Immature natural killer cell (primary cell): ENCODE results near the gene ACSM4. TPM values are rescaled to one million over a fixed set of nuclear protein-coding genes. Genes with fewer than 3 reads are reported as not detected.
A peak's percentile ranks its signal among the peaks of the same experiment; 100 is the strongest.
"Not testable (repeated sequence)": the region's sequence is repeated elsewhere in the genome, so short reads cannot be mapped to it uniquely, and the experiment has no call there.

Experiments
- DNase-seq, 3 donors: peaks; one replicate each; pipeline ENCODE4 v3.0.0; 2022; ENCODE audit warnings: mixed read lengths in 1 of 3
- H3K27ac Mint-ChIP-seq, 6 donors: one replicate each; pipeline ENCODE4 v1.8.0; 2020; ENCODE audit warnings: mixed read lengths in 6 of 6, mild to moderate bottlenecking in 5 of 6, inconsistent platforms in 4 of 6, moderate library complexity in 3 of 6
- H3K27me3 Mint-ChIP-seq, 3 donors: one replicate each; pipeline ENCODE4 v1.8.0; 2020 to 2021; ENCODE audit warnings: low read depth in 3 of 3, mild to moderate bottlenecking in 3 of 3, mixed read lengths in 3 of 3, moderate library complexity in 3 of 3, inconsistent platforms in 1 of 3
- H3K36me3 Mint-ChIP-seq, 3 donors: one replicate each; pipeline ENCODE4 v1.8.0; 2020; ENCODE audit warnings: mixed read lengths in 3 of 3, inconsistent platforms in 2 of 3, mild to moderate bottlenecking in 2 of 3
- H3K4me1 Mint-ChIP-seq, 2 donors: one replicate each; pipeline ENCODE4 v1.8.0; 2020; ENCODE audit warnings: inconsistent platforms in 2 of 2, mild to moderate bottlenecking in 2 of 2, mixed read lengths in 2 of 2, moderate library complexity in 1 of 2
- H3K4me3 Mint-ChIP-seq, 5 donors: one replicate each; pipeline ENCODE4 v1.8.0; 2020; ENCODE audit warnings: mild to moderate bottlenecking in 5 of 5, mixed read lengths in 5 of 5, inconsistent platforms in 3 of 5, moderate library complexity in 3 of 5
- H3K9me3 Mint-ChIP-seq, 6 donors: one replicate each; pipeline ENCODE4 v1.8.0; 2020; ENCODE audit warnings: mild to moderate bottlenecking in 6 of 6, mixed read lengths in 6 of 6, inconsistent platforms in 4 of 6, moderate library complexity in 3 of 6
- polyA plus RNA-seq, 3 donors: library from polyadenylated mRNA; unstranded; fragments of 300-500 nt; fragmentation: Illumina TruSeq; gene quantifications; one replicate each; pipeline ENCODE4 v1.2.3, GENCODE V29; 2021

The ACSM4 gene
- polyA plus RNA-seq, 3 donors from 2014 or later, result not detected

DNA sequence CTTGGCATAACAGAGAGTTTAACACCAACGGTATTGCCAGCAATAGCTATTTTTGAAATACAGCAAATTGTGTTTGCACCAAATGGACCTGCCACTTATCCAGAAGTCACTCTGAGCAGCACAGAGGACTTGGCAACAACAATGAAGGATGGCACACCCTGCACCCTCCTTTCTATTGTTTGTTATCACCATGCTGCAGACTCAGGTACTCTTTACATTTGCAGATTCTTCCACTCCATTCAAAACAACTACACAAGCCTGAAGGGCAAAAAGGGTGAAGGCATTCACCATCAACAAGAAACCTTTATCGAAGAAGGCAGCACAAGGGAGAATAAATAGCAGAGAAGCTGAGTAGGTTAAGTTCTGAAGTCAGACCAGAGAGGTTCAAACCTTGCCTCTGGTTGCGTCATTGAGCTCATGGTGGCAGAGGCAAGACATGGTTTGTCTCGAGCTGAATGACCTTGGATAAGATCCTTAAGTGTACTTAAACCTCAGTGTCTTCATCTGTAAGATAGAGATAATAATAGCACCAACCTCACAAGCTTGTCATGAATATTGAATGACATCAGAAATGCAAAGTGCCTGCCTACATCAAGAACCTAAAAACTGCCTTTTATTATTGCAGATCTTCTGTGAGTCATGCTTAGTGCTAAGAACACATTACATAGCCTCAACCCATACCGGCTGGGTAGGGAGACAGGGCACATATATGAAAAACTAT lies 1.4 kb upstream of the ACSM4 start:
- Mint-ChIP-seq H3K36me3 (no peaks in the 10 kb centered on the region), H3K27ac (no peak overlapping the region), H3K9me3 (no peaks in the 10 kb centered on the region), H3K27me3 (peaks cover 0 to 5% (median 2%) of the 10 kb centered on the region in 3 donors), H3K4me1 (no peaks in the 10 kb centered on the region), H3K4me3 (no peak overlapping the region)
- no peak for DNase-seq

DNA sequence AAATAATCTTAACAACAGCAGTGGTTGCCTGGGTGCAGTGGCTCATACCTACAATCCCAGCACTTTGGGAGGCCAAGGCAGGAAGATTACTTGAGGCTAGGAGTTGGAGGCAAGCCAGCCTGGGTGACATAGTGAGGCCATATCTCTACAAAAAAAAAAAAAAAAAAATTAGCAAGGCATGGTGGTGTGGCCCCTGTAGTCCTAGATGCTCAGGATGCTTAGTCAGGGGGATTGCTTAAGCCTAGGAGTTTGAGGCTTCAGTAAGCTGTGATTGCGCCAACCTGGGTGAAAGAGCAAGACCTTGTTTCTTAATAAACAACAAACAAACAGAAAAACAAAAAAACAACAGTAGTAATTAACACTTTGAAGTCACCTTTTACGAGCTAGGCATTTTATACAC lies 642 bp upstream of the ACSM4 start:
- Mint-ChIP-seq H3K36me3 (no peaks in the 10 kb centered on the region), H3K4me3 (no peak overlapping the region), H3K4me1 (no peaks in the 10 kb centered on the region), H3K27me3 (peaks cover 0 to 2% (median 2%) of the 10 kb centered on the region in 3 donors), H3K27ac (no peak overlapping the region), H3K9me3 (no peaks in the 10 kb centered on the region)
- no peak for DNase-seq

GRCh38 chr12:7304456-7304855 lies 584 bp downstream of the ACSM4 start:
- Mint-ChIP-seq H3K4me1 (no peaks in the 10 kb centered on the region), H3K27me3 (peaks cover 0 to 5% (median 2%) of the 10 kb centered on the region in 3 donors), H3K36me3 (no peaks in the 10 kb centered on the region), H3K27ac (no peak overlapping the region), H3K9me3 (no peaks in the 10 kb centered on the region), H3K4me3 (no peak overlapping the region)
- no peak for DNase-seq

DNA sequence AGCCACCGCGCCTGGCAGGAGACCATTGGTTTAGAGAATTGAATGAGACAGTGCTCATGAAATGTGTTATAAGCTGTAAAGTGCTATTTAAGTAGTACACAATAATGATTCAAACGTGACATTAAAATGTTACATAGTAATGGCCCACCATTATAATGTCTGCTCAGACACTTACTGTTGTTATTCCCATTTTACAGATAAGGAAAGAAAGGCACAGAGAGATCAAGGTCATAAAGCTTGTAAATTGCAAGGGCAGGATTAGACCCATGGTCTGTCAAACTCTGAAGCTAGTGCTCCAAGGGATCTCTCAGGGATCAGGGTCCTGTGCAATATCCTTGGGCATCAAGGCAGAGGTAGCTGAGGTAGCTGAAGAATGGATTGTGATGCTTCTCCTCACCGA lies 6.2 kb downstream of the ACSM4 start:
- H3K36me3 Mint-ChIP-seq, result no peaks in the 10 kb centered on the region
- no peaks in the 10 kb centered on the region for H3K4me1 Mint-ChIP-seq
- H3K27me3 Mint-ChIP-seq, result peaks cover 1 to 7% (median 4%) of the 10 kb centered on the region in 3 donors
- no peak for DNase-seq
- no peaks in the 10 kb centered on the region for H3K9me3 Mint-ChIP-seq
- no peak overlapping the region for H3K4me3 Mint-ChIP-seq
- H3K27ac Mint-ChIP-seq, result no peak overlapping the region

DNA sequence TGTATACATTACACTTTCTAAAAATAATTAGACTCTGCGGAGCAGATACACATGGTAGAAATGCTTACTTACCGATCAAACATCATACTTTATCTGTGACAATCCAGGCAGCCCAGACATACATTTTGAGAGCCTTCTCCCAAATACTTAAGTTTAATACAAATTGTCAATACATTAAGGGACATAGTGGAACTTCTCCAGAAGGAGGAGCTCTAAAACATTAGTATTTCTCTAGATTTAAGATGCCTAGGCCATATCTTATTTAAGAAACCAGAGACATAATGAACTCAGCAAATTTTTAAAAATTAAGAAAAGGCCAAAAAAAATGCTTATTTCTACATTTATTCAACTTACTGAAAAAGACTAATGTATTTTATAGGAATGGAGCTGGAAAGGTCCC lies 16.1 kb downstream of the ACSM4 start:
- Mint-ChIP-seq H3K4me1 (no peaks in the 10 kb centered on the region), H3K36me3 (no peaks in the 10 kb centered on the region), H3K27me3 (no peaks in the 10 kb centered on the region), H3K27ac (no peak overlapping the region), H3K9me3 (no peaks in the 10 kb centered on the region), H3K4me3 (no peak overlapping the region)
- DNase-seq, result no peak

- Mint-ChIP-seq H3K27ac (no peak overlapping the region), H3K4me3 (no peak overlapping the region), H3K4me1 (no peaks in the 10 kb centered on the region), H3K36me3 (no peaks in the 10 kb centered on the region), H3K9me3 (no peaks in the 10 kb centered on the region), H3K27me3 (peaks cover 0 to under 1% (median 0%) of the 10 kb centered on the region in 3 donors)
- DNase-seq, result no peak
Observed at GRCh38 chr12:7321624-7322023, 17.8 kb downstream of the ACSM4 start.

- Mint-ChIP-seq H3K36me3 (no peaks in the 10 kb centered on the region), H3K4me1 (no peaks in the 10 kb centered on the region)
Observed at GRCh38 chr12:7322599-7322998, 18.7 kb downstream of the ACSM4 start.

DNA sequence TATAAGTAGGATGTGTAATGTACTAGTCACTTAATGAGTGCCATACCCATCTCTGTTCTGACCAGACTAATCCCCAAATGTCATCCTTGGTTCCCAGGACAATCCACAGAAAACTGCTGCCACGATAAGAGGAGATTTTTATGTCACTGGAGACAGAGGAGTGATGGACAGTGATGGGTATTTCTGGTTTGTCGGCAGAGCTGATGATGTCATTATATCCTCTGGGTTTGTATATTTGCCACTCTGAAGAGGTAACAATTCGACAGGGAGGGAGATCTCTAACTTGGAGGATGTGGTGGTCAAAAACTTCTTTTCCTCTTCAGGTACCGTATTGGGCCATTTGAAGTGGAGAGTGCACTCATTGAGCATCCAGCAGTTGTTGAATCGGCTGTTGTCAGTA lies 20.3 kb downstream of the ACSM4 start:
- no peaks in the 10 kb centered on the region for H3K4me1 Mint-ChIP-seq
- H3K27me3 Mint-ChIP-seq, result peaks cover 0 to 6% (median 0%) of the 10 kb centered on the region in 3 donors
- H3K27ac Mint-ChIP-seq, result no peak overlapping the region
- no peak overlapping the region for H3K4me3 Mint-ChIP-seq
- no peaks in the 10 kb centered on the region for H3K36me3 Mint-ChIP-seq
- no peaks in the 10 kb centered on the region for H3K9me3 Mint-ChIP-seq
- DNase-seq, result no peak

More at GRCh38 chr12:7322599-7322998, 18.7 kb downstream of the ACSM4 start:
- Mint-ChIP-seq H3K27ac (no peak overlapping the region), H3K9me3 (no peaks in the 10 kb centered on the region), H3K27me3 (peaks cover 0 to 5% (median 0%) of the 10 kb centered on the region in 3 donors), H3K4me3 (no peak overlapping the region)
- no peak for DNase-seq

- peaks cover 0 to 6% (median 0%) of the 10 kb centered on the region in 6 donors for H3K9me3 Mint-ChIP-seq
- no peak overlapping the region for H3K4me3 Mint-ChIP-seq
- H3K36me3 Mint-ChIP-seq, result no peaks in the 10 kb centered on the region
- peaks cover 0 to 6% (median 2%) of the 10 kb centered on the region in 3 donors for H3K27me3 Mint-ChIP-seq
- DNase-seq, result no peak
- no peaks in the 10 kb centered on the region for H3K4me1 Mint-ChIP-seq
- no peak overlapping the region for H3K27ac Mint-ChIP-seq
Observed at GRCh38 chr12:7327918-7328317, 24.0 kb downstream of the ACSM4 start.

GRCh38 chr12:7337790-7338189 lies 33.9 kb downstream of the ACSM4 start:
- not testable (repeated sequence) for H3K27ac Mint-ChIP-seq, DNase-seq, H3K36me3 Mint-ChIP-seq, H3K4me1 Mint-ChIP-seq, H3K27me3 Mint-ChIP-seq, H3K9me3 Mint-ChIP-seq, H3K4me3 Mint-ChIP-seq

DNA sequence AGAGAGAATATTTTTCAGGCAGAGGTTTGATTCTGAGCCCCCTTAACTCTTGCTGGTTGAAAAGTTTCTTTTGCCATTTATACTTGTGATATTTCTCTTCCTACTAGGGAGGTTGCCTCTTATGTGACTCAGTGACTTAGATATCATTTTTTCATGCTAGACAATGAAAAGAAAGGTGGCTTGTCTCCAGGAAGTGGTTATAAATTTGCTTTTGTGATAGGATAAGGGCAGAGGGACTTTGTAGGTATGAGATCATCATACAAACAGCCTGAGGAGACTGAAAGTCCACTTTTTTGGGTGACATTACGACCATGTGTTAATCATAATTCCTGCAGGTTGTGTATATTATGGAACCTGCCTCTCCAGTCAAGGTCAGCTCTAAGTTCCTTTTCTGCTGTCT lies 35.8 kb downstream of the ACSM4 start:
- Mint-ChIP-seq H3K27me3 (peaks cover 0 to 3% (median 0%) of the 10 kb centered on the region in 3 donors), H3K4me3 (no peak overlapping the region), H3K27ac (peak overlapping the region in 1 of 6 donors; percentile 9), H3K4me1 (no peaks in the 10 kb centered on the region), H3K9me3 (peaks cover 0 to 4% (median 2%) of the 10 kb centered on the region in 6 donors), H3K36me3 (peaks cover 0 to 5% (median under 1%) of the 10 kb centered on the region in 3 donors)
- DNase-seq, result no peak

DNA sequence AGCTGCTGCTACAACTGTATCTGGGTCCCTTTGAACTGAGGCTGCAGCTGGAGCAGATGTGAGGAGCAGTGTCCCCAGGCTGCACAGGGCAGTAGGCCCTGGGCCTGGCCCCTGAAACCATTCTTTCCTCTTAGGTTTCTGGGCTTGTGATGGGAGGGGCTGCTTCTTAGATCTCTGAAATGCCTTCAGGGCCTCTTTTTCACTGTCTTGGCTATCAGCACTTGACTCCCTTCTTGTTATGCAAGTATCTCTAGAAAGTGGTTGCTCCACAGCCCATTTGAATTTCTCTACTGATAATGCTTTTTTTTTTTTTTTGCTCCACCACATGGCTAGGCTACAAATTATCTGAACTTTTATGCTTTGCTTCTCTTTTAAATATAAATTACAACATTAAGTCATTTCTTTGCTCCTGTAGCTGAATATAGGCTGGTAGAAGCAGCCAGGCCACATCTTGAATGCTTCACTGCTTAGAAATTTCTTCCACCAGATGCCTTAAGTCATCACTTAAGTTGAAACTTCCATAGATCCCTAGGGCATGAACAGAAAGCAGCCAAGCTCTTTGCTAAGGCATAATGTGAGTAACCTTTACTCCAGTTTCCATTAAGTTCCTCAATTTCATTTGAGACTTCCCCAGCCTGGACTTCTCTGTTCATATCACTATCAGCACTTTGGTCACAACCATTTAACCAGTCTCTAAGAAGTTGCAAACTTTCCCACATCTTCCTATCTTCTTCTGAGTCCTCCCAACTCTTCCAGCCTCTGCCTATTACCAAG lies 41.1 kb downstream of the ACSM4 start:
- H3K4me1 Mint-ChIP-seq, result peaks cover 13 to 20% of the 10 kb centered on the region in 2 donors
- H3K27ac Mint-ChIP-seq, result no peak overlapping the region
- peaks cover 0 to 8% (median 7%) of the 10 kb centered on the region in 3 donors for H3K36me3 Mint-ChIP-seq
- H3K27me3 Mint-ChIP-seq, result peaks cover 0 to 6% (median 0%) of the 10 kb centered on the region in 3 donors
- H3K4me3 Mint-ChIP-seq, result no peak overlapping the region
- DNase-seq, result no peak
- H3K9me3 Mint-ChIP-seq, result peaks cover 0 to 11% (median 6%) of the 10 kb centered on the region in 6 donors

- DNase-seq, result peak in 1 of 3 donors; percentile 4
- Mint-ChIP-seq H3K27me3 (peaks cover 0 to 3% (median 0%) of the 10 kb centered on the region in 3 donors), H3K4me1 (peaks cover 21 to 36% of the 10 kb centered on the region in 2 donors), H3K9me3 (peaks cover 0 to 11% (median 6%) of the 10 kb centered on the region in 6 donors), H3K4me3 (peak overlapping the region; percentile 7 to 56 (median 35)), H3K27ac (peak overlapping the region in 4 of 6 donors; percentile 5 to 32 (median 8)), H3K36me3 (peaks cover 0 to 8% (median 7%) of the 10 kb centered on the region in 3 donors)
Observed at GRCh38 chr12:7346551-7347225, 42.8 kb downstream of the ACSM4 start.

GRCh38 chr12:7349418-7349817 lies 45.5 kb downstream of the ACSM4 start:
- Mint-ChIP-seq H3K36me3 (peaks cover 0 to 7% (median 4%) of the 10 kb centered on the region in 3 donors), H3K27me3 (peaks cover 0 to 3% (median 0%) of the 10 kb centered on the region in 3 donors), H3K4me3 (no peak overlapping the region), H3K9me3 (peaks cover 0 to 11% (median 5%) of the 10 kb centered on the region in 6 donors), H3K27ac (no peak overlapping the region), H3K4me1 (peaks cover 21 to 36% of the 10 kb centered on the region in 2 donors)
- DNase-seq, result no peak
